Keratinocyte (primary cell): Measurements from ENCODE around the gene WAC.

Experiments used
- CTCF ChIP-seq, 3 experiments: IDR thresholded peaks in 1 of 3; conservative IDR thresholded peaks in 1 of 3; optimal IDR thresholded peaks in 1 of 3; 2 replicates in 2 of 3; 3 replicates in 1 of 3; pipeline versions ENCODE3 to v1.5.1; 2011; ENCODE audit warnings: low read length in 3 of 3, mild to moderate bottlenecking in 3 of 3, moderate library complexity in 2 of 3, control low read depth in 1 of 3, inconsistent platforms in 1 of 3; ENCODE audit not compliant: insufficient read depth in 2 of 3; ENCODE audit errors: extremely low read depth in 1 of 3
- EZH2 ChIP-seq: IDR thresholded peaks from one replicate; pipeline ENCODE4 v1.6.1; 2012; ENCODE audit warnings: inconsistent platforms, mild to moderate bottlenecking, low read length, moderate library complexity

- peak in 1 of 3 experiments; percentile 21 for TF ChIP-seq CTCF (optimal IDR thresholded peaks at IDR 0.05 in 1 of 3, IDR thresholded peaks at IDR 0.05 in 1 of 3, conservative IDR thresholded peaks at IDR 0.05 in 1 of 3; ENCODE audit: extremely low read depth in 1 of 3, insufficient read depth in 2 of 3, low read length in 3 of 3)
- TF ChIP-seq EZH2, result no peak
Observed at GRCh38 chr10:28532337-28533185, at the start of gene WAC.
